RKO (cell line): Measurements from ENCODE around the gene BABAM1.
"Not testable (repeated sequence)": the region's sequence is repeated elsewhere in the genome, so short reads cannot be mapped to it uniquely, and the experiment has no call there.

Experiments
- DNase-seq: peaks from one replicate; pipeline ENCODE4 v3.0.0-alpha.2; 2016; ENCODE audit warnings: low spot score

BABAM1 gene

GRCh38 chr19:17243830-17244617 is 23.2 kb upstream of the BABAM1 start:
- peak; percentile 70 for DNase-seq

- DNase-seq = no peak
Measured at GRCh38 chr19:17244618-17245534, 22.4 kb upstream of the BABAM1 start.

GRCh38 chr19:17245535-17245984 is 21.7 kb upstream of the BABAM1 start, which contains the start of gene NR2F6:
NR2F6 (minus strand) TSS chr19:17245919; CDS start chr19:17245220, 699 bp downstream.
- no peak for DNase-seq

GRCh38 chr19:17246681-17247425 is 20.4 kb upstream of the BABAM1 start:
- DNase-seq = no peak

GRCh38 chr19:17248011-17248776 is 19.0 kb upstream of the BABAM1 start:
- DNase-seq = no peak

- no peak for DNase-seq
Measured at GRCh38 chr19:17249887-17250548, 17.2 kb upstream of the BABAM1 start.

GRCh38 chr19:17254636-17255035 is 12.6 kb upstream of the BABAM1 start:
- DNase-seq = no peak

GRCh38 chr19:17255150-17255621 is 12.1 kb upstream of the BABAM1 start:
- DNase-seq = no peak

- no peak for DNase-seq
Measured at GRCh38 chr19:17256130-17256529, 11.1 kb upstream of the BABAM1 start.

GRCh38 chr19:17259118-17259780 is 8.0 kb upstream of the BABAM1 start:
- DNase-seq = no peak

GRCh38 chr19:17259934-17260333 is 7.3 kb upstream of the BABAM1 start:
- DNase-seq = no peak

- peak; percentile 88 for DNase-seq
Measured at GRCh38 chr19:17260842-17261325, 6.4 kb upstream of the BABAM1 start.

- no peak for DNase-seq
Measured at GRCh38 chr19:17262557-17262956, 4.7 kb upstream of the BABAM1 start.

GRCh38 chr19:17263712-17264640 is 3.3 kb upstream of the BABAM1 start:
- DNase-seq = no peak

- no peak for DNase-seq
Measured at GRCh38 chr19:17264641-17264979, 2.6 kb upstream of the BABAM1 start, which contains the start of gene USHBP1. USHBP1 (minus strand) TSS chr19:17264745; CDS start chr19:17264299, 446 bp downstream.

GRCh38 chr19:17266026-17266425 is 1.2 kb upstream of the BABAM1 start:
- DNase-seq = no peak

- DNase-seq = no peak
Measured at GRCh38 chr19:17266589-17266974, 661 bp upstream of the BABAM1 start.

GRCh38 chr19:17268754-17269153 is 1.5 kb downstream of the BABAM1 start:
- DNase-seq = no peak

- not testable (repeated sequence) for DNase-seq
Measured at GRCh38 chr19:17274892-17275291, 7.6 kb downstream of the BABAM1 start.
